Measurements from ENCODE around the gene ITFG1. TPM values are rescaled to one million over a fixed set of nuclear protein-coding genes. Genes with fewer than 3 reads are reported as not detected.
A peak's percentile ranks its signal among the peaks of the same experiment; 100 is the strongest.
"Not testable (repeated sequence)": the region's sequence is repeated elsewhere in the genome, so short reads cannot be mapped to it uniquely, and the experiment has no call there.

ITFG1 gene
- polyA plus RNA-seq, 6 donors from 2014 or later, result 18.6 to 39.0 (median 28.5) TPM

GRCh38 chr16:47324309-47324708 lies 136.6 kb downstream of the ITFG1 start:
- Mint-ChIP-seq H3K9me3 (peaks cover 0 to 19% (median 7%) of the 10 kb centered on the region in 7 donors), H3K36me3 (peaks cover 11 to 17% of the 10 kb centered on the region in 2 donors)
- not testable (repeated sequence) for DNase-seq; ATAC-seq (ENCODE audit: low read depth in 2 of 2); H3K4me3 Mint-ChIP-seq; H3K27me3 Mint-ChIP-seq; H3K27ac Mint-ChIP-seq; H3K4me1 Mint-ChIP-seq

- H3K36me3 Mint-ChIP-seq, result peaks cover 7 to 17% of the 10 kb centered on the region in 2 donors
- no peak overlapping the region for H3K4me3 Mint-ChIP-seq
- DNase-seq (no peak), ATAC-seq (ENCODE audit: low read depth in 2 of 2) (no peak)
- no peaks in the 10 kb centered on the region for H3K27me3 Mint-ChIP-seq
- H3K9me3 Mint-ChIP-seq, result peaks cover 0 to 19% (median 7%) of the 10 kb centered on the region in 7 donors
- no peak overlapping the region for H3K27ac Mint-ChIP-seq
- H3K4me1 Mint-ChIP-seq, result peaks cover 0 to 8% (median 7%) of the 10 kb centered on the region in 3 donors
Measured at GRCh38 chr16:47323241-47323640, 137.6 kb downstream of the ITFG1 start.

GRCh38 chr16:47320546-47321310 lies 140.1 kb downstream of the ITFG1 start:
- Mint-ChIP-seq H3K4me1 (peaks cover 3 to 11% (median 10%) of the 10 kb centered on the region in 3 donors), H3K27me3 (no peaks in the 10 kb centered on the region), H3K4me3 (no peak overlapping the region), H3K36me3 (peaks cover 7 to 17% of the 10 kb centered on the region in 2 donors), H3K9me3 (peaks cover 0 to 10% (median 5%) of the 10 kb centered on the region in 7 donors), H3K27ac (peak overlapping the region in 1 of 6 donors; percentile 75)
- ATAC-seq (ENCODE audit: low read depth in 2 of 2) (no peak), DNase-seq (no peak)

- peak overlapping the region in 3 of 6 donors; percentile 27 to 57 (median 28) for H3K27ac Mint-ChIP-seq
Measured at GRCh38 chr16:47317465-47318240, 143.2 kb downstream of the ITFG1 start.

GRCh38 chr16:47316442-47317015 lies 144.3 kb downstream of the ITFG1 start:
- Mint-ChIP-seq H3K27ac (no peak overlapping the region), H3K9me3 (peaks cover 0 to 1% (median 0%) of the 10 kb centered on the region in 7 donors), H3K27me3 (no peaks in the 10 kb centered on the region), H3K4me1 (peaks cover 7 to 12% (median 7%) of the 10 kb centered on the region in 3 donors), H3K36me3 (peaks cover 0 to 7% of the 10 kb centered on the region in 2 donors), H3K4me3 (no peak overlapping the region)
- no peak for DNase-seq
- ATAC-seq (ENCODE audit: low read depth in 2 of 2), result no peak

More at GRCh38 chr16:47317465-47318240, 143.2 kb downstream of the ITFG1 start:
- Mint-ChIP-seq H3K4me1 (peaks cover 3 to 12% (median 7%) of the 10 kb centered on the region in 3 donors), H3K27me3 (no peaks in the 10 kb centered on the region), H3K4me3 (no peak overlapping the region), H3K36me3 (peaks cover 0 to 7% of the 10 kb centered on the region in 2 donors), H3K9me3 (peaks cover 0 to 1% (median 0%) of the 10 kb centered on the region in 7 donors)
- ATAC-seq (ENCODE audit: low read depth in 2 of 2), result no peak
- DNase-seq, result no peak

GRCh38 chr16:47311738-47312505 lies 148.9 kb downstream of the ITFG1 start:
- peaks cover 10 to 14% of the 10 kb centered on the region in 2 donors for H3K36me3 Mint-ChIP-seq

GRCh38 chr16:47310792-47311211 lies 150.1 kb downstream of the ITFG1 start:
- DNase-seq (no peak), ATAC-seq (ENCODE audit: low read depth in 2 of 2) (peak in 1 of 2 donors; percentile 44)
- Mint-ChIP-seq H3K27me3 (no peaks in the 10 kb centered on the region), H3K36me3 (peaks cover 10 to 15% of the 10 kb centered on the region in 2 donors), H3K27ac (no peak overlapping the region), H3K9me3 (peaks cover 0 to 2% (median 0%) of the 10 kb centered on the region in 7 donors), H3K4me3 (peak overlapping the region in 1 of 8 donors; percentile 29), H3K4me1 (peaks cover 0 to 10% (median 9%) of the 10 kb centered on the region in 3 donors)

More at GRCh38 chr16:47311738-47312505, 148.9 kb downstream of the ITFG1 start:
- Mint-ChIP-seq H3K4me3 (no peak overlapping the region), H3K27ac (peak overlapping the region in 4 of 6 donors; percentile 12 to 77 (median 26)), H3K4me1 (peaks cover 0 to 10% (median 9%) of the 10 kb centered on the region in 3 donors), H3K27me3 (no peaks in the 10 kb centered on the region), H3K9me3 (peaks cover 0 to 2% (median 0%) of the 10 kb centered on the region in 7 donors)
- DNase-seq, result no peak
- ATAC-seq (ENCODE audit: low read depth in 2 of 2), result no peak

GRCh38 chr16:47309581-47310312 lies 151.1 kb downstream of the ITFG1 start:
- Mint-ChIP-seq H3K4me1 (peaks cover 0 to 10% (median 5%) of the 10 kb centered on the region in 3 donors), H3K36me3 (peaks cover 13 to 24% of the 10 kb centered on the region in 2 donors), H3K4me3 (no peak overlapping the region), H3K9me3 (peaks cover 0 to 2% (median 0%) of the 10 kb centered on the region in 7 donors), H3K27ac (no peak overlapping the region), H3K27me3 (no peaks in the 10 kb centered on the region)
- no peak for ATAC-seq (ENCODE audit: low read depth in 2 of 2)
- DNase-seq, result no peak

- ATAC-seq (ENCODE audit: low read depth in 2 of 2), result no peak
- DNase-seq, result no peak
- Mint-ChIP-seq H3K27ac (no peak overlapping the region), H3K27me3 (no peaks in the 10 kb centered on the region), H3K9me3 (peaks cover 0 to 2% (median 0%) of the 10 kb centered on the region in 7 donors), H3K4me1 (peaks cover 0 to 10% (median 5%) of the 10 kb centered on the region in 3 donors), H3K4me3 (no peak overlapping the region), H3K36me3 (peaks cover 13 to 24% of the 10 kb centered on the region in 2 donors)
Measured at GRCh38 chr16:47308601-47309000, 152.3 kb downstream of the ITFG1 start.

GRCh38 chr16:47304563-47304962 lies 156.3 kb downstream of the ITFG1 start:
- ATAC-seq (ENCODE audit: low read depth in 2 of 2) (no peak), DNase-seq (no peak)
- Mint-ChIP-seq H3K9me3 (peaks cover 0 to 2% (median 0%) of the 10 kb centered on the region in 7 donors), H3K27ac (no peak overlapping the region), H3K36me3 (peaks cover 24 to 31% of the 10 kb centered on the region in 2 donors), H3K4me3 (no peak overlapping the region), H3K27me3 (no peaks in the 10 kb centered on the region), H3K4me1 (no peaks in the 10 kb centered on the region)

GRCh38 chr16:47299587-47299986 lies 161.3 kb downstream of the ITFG1 start:
- Mint-ChIP-seq H3K9me3 (peaks cover 0 to 15% (median 8%) of the 10 kb centered on the region in 7 donors), H3K27ac (no peak overlapping the region), H3K36me3 (peaks cover 35 to 39% of the 10 kb centered on the region in 2 donors), H3K4me1 (no peaks in the 10 kb centered on the region), H3K4me3 (no peak overlapping the region), H3K27me3 (no peaks in the 10 kb centered on the region)
- DNase-seq (no peak), ATAC-seq (ENCODE audit: low read depth in 2 of 2) (no peak)

- peaks cover 0 to 20% (median 7%) of the 10 kb centered on the region in 7 donors for H3K9me3 Mint-ChIP-seq
- H3K27me3 Mint-ChIP-seq, result no peaks in the 10 kb centered on the region
- peaks cover 13 to 49% of the 10 kb centered on the region in 2 donors for H3K36me3 Mint-ChIP-seq
- peak overlapping the region in 2 of 6 donors; percentile 67 to 92 for H3K27ac Mint-ChIP-seq
- H3K4me1 Mint-ChIP-seq, result no peaks in the 10 kb centered on the region
- no peak overlapping the region for H3K4me3 Mint-ChIP-seq
- ATAC-seq (ENCODE audit: low read depth in 2 of 2) (no peak), DNase-seq (no peak)
Measured at GRCh38 chr16:47284999-47285398, 175.9 kb downstream of the ITFG1 start.

Data from naive B cell (primary cell).